Trophoblast cell (in vitro differentiated cells and primary cell): Measurements from ENCODE around the gene HCFC2.
"Not testable (repeated sequence)": the region's sequence is repeated elsewhere in the genome, so short reads cannot be mapped to it uniquely, and the experiment has no call there.

ENCODE experiments used
- DNase-seq, 2 donors: peaks; one replicate each; pipeline ENCODE4 v3.0.0-alpha.2; 2016
- H2AFZ ChIP-seq: 2 replicates; pipeline ENCODE4 v1.6.1; 2013; ENCODE audit warnings: low read length, moderate library complexity, mild to moderate bottlenecking; ENCODE audit not compliant: insufficient read depth, poor library complexity
- H2AK5ac ChIP-seq: 2 replicates; pipeline ENCODE4 v1.6.1; 2013; ENCODE audit warnings: mild to moderate bottlenecking, low read length
- H2BK120ac ChIP-seq: 2 replicates; pipeline ENCODE4 v1.6.1; 2013; ENCODE audit warnings: low read length, mild to moderate bottlenecking, moderate library complexity; ENCODE audit not compliant: insufficient read depth, poor library complexity
- H2BK12ac ChIP-seq: 2 replicates; pipeline ENCODE4 v1.6.1; 2013; ENCODE audit warnings: mild to moderate bottlenecking, low read length, moderate library complexity
- H2BK5ac ChIP-seq: 2 replicates; pipeline ENCODE4 v1.6.1; 2013; ENCODE audit warnings: low read length, low read depth, moderate library complexity, mild to moderate bottlenecking; ENCODE audit not compliant: poor library complexity
- H3K14ac ChIP-seq: 2 replicates; pipeline ENCODE4 v1.6.1; 2013; ENCODE audit warnings: mild to moderate bottlenecking, low read length
- H3K18ac ChIP-seq: 2 replicates; pipeline ENCODE4 v1.6.1; 2013; ENCODE audit warnings: mild to moderate bottlenecking, low read length
- H3K23ac ChIP-seq: 2 replicates; pipeline ENCODE4 v1.6.1; 2013; ENCODE audit warnings: low read length
- H3K27ac ChIP-seq: 2 replicates; pipeline ENCODE4 v1.5.1; 2013; ENCODE audit warnings: low read depth, mild to moderate bottlenecking, inconsistent platforms, low read length, moderate library complexity
- H3K27me3 ChIP-seq: 2 replicates; pipeline ENCODE4 v1.6.1; 2013; ENCODE audit warnings: inconsistent platforms, mild to moderate bottlenecking, low read length, moderate library complexity; ENCODE audit not compliant: insufficient read depth
- H3K36me3 ChIP-seq, 2 experiments: 1 replicate in 1 of 2; 2 replicates in 1 of 2; pipeline ENCODE4 v1.6.1; 2013; ENCODE audit warnings: low read length in 2 of 2, mild to moderate bottlenecking in 2 of 2, moderate library complexity in 1 of 2; ENCODE audit not compliant: insufficient read depth in 2 of 2, control insufficient read depth in 1 of 2
- H3K4ac ChIP-seq: 2 replicates; pipeline ENCODE4 v1.6.1; 2013; ENCODE audit warnings: low read depth, mild to moderate bottlenecking, low read length, moderate library complexity
- H3K4me1 ChIP-seq, 2 experiments: 1 replicate in 1 of 2; 2 replicates in 1 of 2; pipeline ENCODE4 v1.6.1; 2013; ENCODE audit warnings: low read length in 2 of 2, mild to moderate bottlenecking in 2 of 2, moderate library complexity in 1 of 2; ENCODE audit not compliant: insufficient read depth in 2 of 2, control insufficient read depth in 1 of 2
- H3K4me2 ChIP-seq: 2 replicates; pipeline ENCODE4 v1.6.1; 2013; ENCODE audit warnings: inconsistent platforms, mild to moderate bottlenecking, low read length, moderate library complexity
- H3K4me3 ChIP-seq: 2 replicates; pipeline ENCODE4 v1.5.1; 2013; ENCODE audit warnings: mild to moderate bottlenecking, low read depth, low read length, inconsistent platforms
- H3K79me1 ChIP-seq: one replicate; pipeline ENCODE4 v1.6.1; 2013; ENCODE audit warnings: low read length
- H3K79me2 ChIP-seq: 2 replicates; pipeline ENCODE4 v1.6.1; 2013; ENCODE audit warnings: low read length, mild to moderate bottlenecking; ENCODE audit not compliant: control insufficient read depth, insufficient read depth, poor library complexity
- H3K9ac ChIP-seq: 2 replicates; pipeline ENCODE4 v1.6.1; 2013; ENCODE audit warnings: mild to moderate bottlenecking, low read length
- H3K9me3 ChIP-seq: 2 replicates; pipeline ENCODE4 v1.6.1; 2013; ENCODE audit warnings: low read depth, mild to moderate bottlenecking, control low read depth, inconsistent platforms, low read length; ENCODE audit not compliant: insufficient read depth
- H4K12ac ChIP-seq: 2 replicates; pipeline ENCODE4 v1.6.1; 2013; ENCODE audit warnings: low read depth, mild to moderate bottlenecking, low read length, moderate library complexity
- H4K8ac ChIP-seq: 2 replicates; pipeline ENCODE4 v1.6.1; 2013; ENCODE audit warnings: low read depth, mild to moderate bottlenecking, low read length, moderate library complexity
- H4K91ac ChIP-seq: one replicate; pipeline ENCODE4 v1.6.1; 2013; ENCODE audit warnings: low read depth, mild to moderate bottlenecking, low read length, moderate library complexity
- WGBS: extraction: QIAGEN DNeasy Blood & Tissue Kit; methylation state at CpG from one replicate; pipeline ENCODE4 v1.1.7; 2013; ENCODE audit warnings: missing lambda C conversion rate; ENCODE audit not compliant: insufficient read length, insufficient coverage; ENCODE audit errors: extremely low coverage; 5-methylcytosine and 5-hydroxymethylcytosine counted together

Gene HCFC2

GRCh38 chr12:104109446-104110271, 45.3 kb downstream of the HCFC2 start:
- Histone ChIP-seq H2BK12ac (no peak overlapping the region), H3K9ac (no peak overlapping the region)
- WGBS, result no CpG with 5 or more reads among the region's 4 CpGs

GRCh38 chr12:104114834-104115586, 50.7 kb downstream of the HCFC2 start:
- not testable (repeated sequence) for H2AK5ac ChIP-seq, H3K23ac ChIP-seq, H2AFZ ChIP-seq, H3K9ac ChIP-seq, H3K4me2 ChIP-seq, H3K4me1 ChIP-seq, H3K27me3 ChIP-seq, H2BK5ac ChIP-seq, H4K12ac ChIP-seq, H3K18ac ChIP-seq, DNase-seq, H3K36me3 ChIP-seq, H3K14ac ChIP-seq, H3K79me2 ChIP-seq, H2BK12ac ChIP-seq, H2BK120ac ChIP-seq, H4K8ac ChIP-seq, H4K91ac ChIP-seq, H3K9me3 ChIP-seq, H3K4ac ChIP-seq, H3K27ac ChIP-seq, H3K4me3 ChIP-seq, H3K79me1 ChIP-seq
- WGBS, result no CpG with 5 or more reads among the region's 14 CpGs

More at GRCh38 chr12:104109446-104110271, 45.3 kb downstream of the HCFC2 start:
- no peak overlapping the region for H3K4me3 ChIP-seq
- no peak overlapping the region for H4K91ac ChIP-seq
- H3K79me2 ChIP-seq, result no peaks in the 10 kb centered on the region
- no peak overlapping the region for H4K8ac ChIP-seq
- no peak overlapping the region for H2AFZ ChIP-seq
- H3K14ac ChIP-seq, result no peak overlapping the region
- no peak overlapping the region for H3K4ac ChIP-seq
- no peak overlapping the region for H3K23ac ChIP-seq
- H3K4me1 ChIP-seq, result no peaks in the 10 kb centered on the region
- no peaks in the 10 kb centered on the region for H3K9me3 ChIP-seq
- H3K79me1 ChIP-seq, result no peaks in the 10 kb centered on the region
- no peak overlapping the region for H2BK5ac ChIP-seq
- no peak overlapping the region for H4K12ac ChIP-seq
- no peak overlapping the region for H3K4me2 ChIP-seq
- H2BK120ac ChIP-seq, result no peak overlapping the region
- H2AK5ac ChIP-seq, result no peak overlapping the region
- peak in 1 of 2 donors; percentile 13 for DNase-seq
- no peak overlapping the region for H3K27ac ChIP-seq
- no peaks in the 10 kb centered on the region for H3K36me3 ChIP-seq
- H3K27me3 ChIP-seq, result no peaks in the 10 kb centered on the region
- H3K18ac ChIP-seq, result no peak overlapping the region

- Histone ChIP-seq H3K23ac (no peak overlapping the region), H3K27me3 (no peaks in the 10 kb centered on the region), H3K18ac (no peak overlapping the region), H3K4ac (no peak overlapping the region), H2AK5ac (no peak overlapping the region), H3K4me2 (no peak overlapping the region), H3K9ac (no peak overlapping the region), H4K91ac (no peak overlapping the region), H2BK12ac (no peak overlapping the region), H3K36me3 (peaks cover 4 to 8% of the 10 kb centered on the region in 2 experiments), H3K27ac (no peak overlapping the region), H3K4me3 (no peak overlapping the region), H3K9me3 (no peaks in the 10 kb centered on the region), H2BK120ac (no peak overlapping the region), H4K8ac (no peak overlapping the region), H3K14ac (no peak overlapping the region), H4K12ac (no peak overlapping the region), H2AFZ (no peak overlapping the region), H3K79me2 (no peaks in the 10 kb centered on the region), H2BK5ac (no peak overlapping the region), H3K4me1 (no peaks in the 10 kb centered on the region), H3K79me1 (no peaks in the 10 kb centered on the region)
- no peak for DNase-seq
Measured at GRCh38 chr12:104115587-104115975, 51.2 kb downstream of the HCFC2 start.

- H4K12ac ChIP-seq, result no peak overlapping the region
- peak in 1 of 2 donors; percentile 70 for DNase-seq
- no peak overlapping the region for H4K91ac ChIP-seq
- no peak overlapping the region for H2BK5ac ChIP-seq
- no peak overlapping the region for H3K4ac ChIP-seq
- H3K79me1 ChIP-seq, result no peaks in the 10 kb centered on the region
- H2BK12ac ChIP-seq, result no peak overlapping the region
- H3K27me3 ChIP-seq, result no peaks in the 10 kb centered on the region
- no peak overlapping the region for H2BK120ac ChIP-seq
- no peak overlapping the region for H3K18ac ChIP-seq
- H3K9me3 ChIP-seq, result no peaks in the 10 kb centered on the region
- no peaks in the 10 kb centered on the region for H3K4me1 ChIP-seq
- H3K23ac ChIP-seq, result no peak overlapping the region
- H3K36me3 ChIP-seq, result peaks cover 14 to 25% of the 10 kb centered on the region in 2 experiments
- H3K79me2 ChIP-seq, result no peaks in the 10 kb centered on the region
- no peak overlapping the region for H4K8ac ChIP-seq
- no peak overlapping the region for H2AFZ ChIP-seq
- no peak overlapping the region for H3K4me3 ChIP-seq
- no peak overlapping the region for H3K27ac ChIP-seq
- H2AK5ac ChIP-seq, result no peak overlapping the region
- no peak overlapping the region for H3K4me2 ChIP-seq
- no peak overlapping the region for H3K14ac ChIP-seq
- H3K9ac ChIP-seq, result no peak overlapping the region
Measured at GRCh38 chr12:104121001-104121400, 56.7 kb downstream of the HCFC2 start.
